Measurements from ENCODE around the gene SGCA.

Gene SGCA

GRCh38 chr17:50191359-50192143, 25.7 kb downstream of the SGCA start:
- no peak overlapping the region for H3K4me2 ChIP-seq (ENCODE audit: low read length)

GRCh38 chr17:50192144-50192617, 26.4 kb downstream of the SGCA start:
- Histone ChIP-seq H3K4me3 (ENCODE audit: low read length) (no peak overlapping the region), H3K36me3 (ENCODE audit: control insufficient read depth, low read length) (no peaks in the 10 kb centered on the region), H3K9me3 (ENCODE audit: control insufficient read depth, insufficient read depth, low read length) (no peaks in the 10 kb centered on the region), H4K20me1 (ENCODE audit: control insufficient read depth, insufficient read depth, low read depth, low read length) (no peaks in the 10 kb centered on the region), H3K79me2 (ENCODE audit: control insufficient read depth, low read length) (no peaks in the 10 kb centered on the region), H3K9me2 (replicated peaks; ENCODE audit: control insufficient read depth, low read length) (no peaks in the 10 kb centered on the region), H3F3A (ENCODE audit: control insufficient read depth, insufficient read depth) (no peaks in the 10 kb centered on the region), H3K27ac (ENCODE audit: low read depth, low read length) (no peak overlapping the region), H3K27me3 (ENCODE audit: control insufficient read depth, low read length) (peaks cover 28% of the 10 kb centered on the region), H3K4me1 (ENCODE audit: control insufficient read depth, low read length) (no peaks in the 10 kb centered on the region), H3K4me2 (ENCODE audit: low read length) (no peak overlapping the region)
- TF ChIP-seq EZH2phosphoT487 (IDR thresholded peaks at IDR 0.05; ENCODE audit: borderline replicate concordance, low read length) (no peak), CTCF (IDR thresholded peaks at IDR 0.05; ENCODE audit: low read depth, low read length, poor library complexity, severe bottlenecking) (no peak)

More at GRCh38 chr17:50191359-50192143, 25.7 kb downstream of the SGCA start:
- Histone ChIP-seq H3K4me1 (ENCODE audit: control insufficient read depth, low read length) (no peaks in the 10 kb centered on the region), H3K4me3 (ENCODE audit: low read length) (no peak overlapping the region), H3K9me3 (ENCODE audit: control insufficient read depth, insufficient read depth, low read length) (no peaks in the 10 kb centered on the region), H3K79me2 (ENCODE audit: control insufficient read depth, low read length) (no peaks in the 10 kb centered on the region), H3K36me3 (ENCODE audit: control insufficient read depth, low read length) (no peaks in the 10 kb centered on the region), H3F3A (ENCODE audit: control insufficient read depth, insufficient read depth) (no peaks in the 10 kb centered on the region), H3K27ac (ENCODE audit: low read depth, low read length) (no peak overlapping the region), H3K27me3 (ENCODE audit: control insufficient read depth, low read length) (peaks cover 24% of the 10 kb centered on the region), H3K9me2 (replicated peaks; ENCODE audit: control insufficient read depth, low read length) (no peaks in the 10 kb centered on the region), H4K20me1 (ENCODE audit: control insufficient read depth, insufficient read depth, low read depth, low read length) (no peaks in the 10 kb centered on the region)
- no peak for TF ChIP-seq CTCF (IDR thresholded peaks at IDR 0.05; ENCODE audit: low read depth, low read length, poor library complexity, severe bottlenecking)
- TF ChIP-seq EZH2phosphoT487 (IDR thresholded peaks at IDR 0.05; ENCODE audit: borderline replicate concordance, low read length), result no peak

GRCh38 chr17:50192618-50193291, 26.9 kb downstream of the SGCA start:
- no peaks in the 10 kb centered on the region for H3K9me3 ChIP-seq (ENCODE audit: control insufficient read depth, insufficient read depth, low read length)
- no peak overlapping the region for H3K4me2 ChIP-seq (ENCODE audit: low read length)
- no peaks in the 10 kb centered on the region for H3F3A ChIP-seq (ENCODE audit: control insufficient read depth, insufficient read depth)
- H3K9me2 ChIP-seq (replicated peaks; ENCODE audit: control insufficient read depth, low read length), result no peaks in the 10 kb centered on the region
- H3K4me3 ChIP-seq (ENCODE audit: low read length), result no peak overlapping the region
- H3K79me2 ChIP-seq (ENCODE audit: control insufficient read depth, low read length), result no peaks in the 10 kb centered on the region
- peaks cover 34% of the 10 kb centered on the region for H3K27me3 ChIP-seq (ENCODE audit: control insufficient read depth, low read length)
- TF ChIP-seq EZH2phosphoT487 (IDR thresholded peaks at IDR 0.05; ENCODE audit: borderline replicate concordance, low read length) (no peak), CTCF (IDR thresholded peaks at IDR 0.05; ENCODE audit: low read depth, low read length, poor library complexity, severe bottlenecking) (no peak)
- no peak overlapping the region for H3K27ac ChIP-seq (ENCODE audit: low read depth, low read length)
- no peaks in the 10 kb centered on the region for H4K20me1 ChIP-seq (ENCODE audit: control insufficient read depth, insufficient read depth, low read depth, low read length)
- no peaks in the 10 kb centered on the region for H3K36me3 ChIP-seq (ENCODE audit: control insufficient read depth, low read length)
- no peaks in the 10 kb centered on the region for H3K4me1 ChIP-seq (ENCODE audit: control insufficient read depth, low read length)
